Measurements from ENCODE around the gene RMND1. TPM values are rescaled to one million over a fixed set of nuclear protein-coding genes. Genes with fewer than 3 reads are reported as not detected.

RMND1 gene
- total and polyA plus RNA-seq, 2 of the 13 experiments (the other 11 are each of a cell fraction or from before 2014, with no cell fraction given), result 34.0 to 72.5 TPM

- in situ Hi-C loops (cut with HindIII; ENCODE audit: extremely low pct_ligation_motif_present, low pct_unique_long_range_greater_than_20kb), result no loop called here
- intact Hi-C loops (cut with micrococcal nuclease; ENCODE audit: unreplicated experiment), result no loop called here
- Histone ChIP-seq H3K4me3 (replicated peaks in 1 of 3; ENCODE audit: insufficient read depth in 1 of 3, low read depth in 2 of 3, low read length in 3 of 3) (no peak overlapping the region), H3K9me3 (ENCODE audit: low read length) (no peaks in the 10 kb centered on the region), H3K9ac (ENCODE audit: insufficient read depth, low read depth, low read length) (no peak overlapping the region), H3K4me1 (ENCODE audit: insufficient read depth, low read length) (no peaks in the 10 kb centered on the region), H3K79me2 (ENCODE audit: insufficient read depth, low read length) (no peaks in the 10 kb centered on the region), H3K27ac (ENCODE audit: extremely low read length, insufficient read depth, low read length) (no peak overlapping the region), H4K20me1 (ENCODE audit: insufficient read depth, low read length) (no peaks in the 10 kb centered on the region), H3K4me2 (ENCODE audit: low read depth, low read length) (no peak overlapping the region), H3K27me3 (ENCODE audit: control insufficient read depth in 1 of 2, insufficient read depth in 2 of 2, low read length in 2 of 2) (no peaks in the 10 kb centered on the region), H3K36me3 (replicated peaks in 1 of 2; ENCODE audit: control insufficient read depth in 1 of 2, insufficient read depth in 2 of 2, low read length in 2 of 2) (peaks cover 28 to 79% of the 10 kb centered on the region in 2 experiments), H2AFZ (ENCODE audit: low read length) (no peak overlapping the region)
- BruUV-seq (replicated peaks), result no TSS peak
- FAIRE-seq, result no peak
- CTCF ChIA-PET (ENCODE audit: low intra/inter-chr PET ratio, low total read pairs), result no interaction called here
- ATAC-seq, result peak; percentile 42
- DNase-seq (ENCODE audit: low spot score), result no peak
- POLR2A ChIA-PET, result interaction anchor here (0.7 kb wide), 1 partner anchor 28 kb away, joined by 4 read pairs; no protein-coding TSS in a partner anchor
- 98% methylated on average over 4 of the region's 4 CpGs for WGBS (ENCODE audit: low lambda C conversion rate)
- TF ChIP-seq ZBTB40 (IDR thresholded peaks at IDR 0.05), result no peak
- TF ChIP-seq ZBTB40 (CRISPR knock-in tag; IDR thresholded peaks at IDR 0.05), result no peak
- no peak for TF ChIP-seq ZNF646 (CRISPR knock-in tag; IDR thresholded peaks at IDR 0.05)
- no peak for TF ChIP-seq HOMEZ (CRISPR knock-in tag; IDR thresholded peaks at IDR 0.05; ENCODE audit: low read depth)
- TF ChIP-seq CENPBD1 (CRISPR knock-in tag; IDR thresholded peaks at IDR 0.05; ENCODE audit: borderline replicate concordance, low read depth), result no peak
- TF ChIP-seq ZNF317 (CRISPR knock-in tag; IDR thresholded peaks at IDR 0.05), result no peak
These were observed 26.4 kb downstream of the RMND1 start for GRCh38 chr6:151425561-151425960.

Measured in HepG2 (cell line).